HUES6 (cell line): ENCODE measurements around the gene CTIF.

ENCODE experiments used
- H3K27ac ChIP-seq: 2 replicates; pipeline ENCODE4 v1.7.0; 2013; ENCODE audit warnings: low read depth, mild to moderate bottlenecking, low read length, inconsistent platforms
- H3K27me3 ChIP-seq: 2 replicates; pipeline ENCODE4 v1.6.1; 2013; ENCODE audit warnings: low read length; ENCODE audit not compliant: control insufficient read depth, insufficient read depth
- H3K36me3 ChIP-seq: 2 replicates; pipeline ENCODE4 v1.6.1; 2013; ENCODE audit warnings: low read length; ENCODE audit not compliant: control insufficient read depth, insufficient read depth
- H3K4me1 ChIP-seq: 2 replicates; pipeline ENCODE4 v1.6.1; 2013; ENCODE audit warnings: low read length; ENCODE audit not compliant: control insufficient read depth, insufficient read depth
- H3K4me3 ChIP-seq: 2 replicates; pipeline ENCODE4 v1.5.1; 2013; ENCODE audit warnings: low read depth, low read length
- H3K9ac ChIP-seq: one replicate; pipeline ENCODE4 v1.6.1; 2013; ENCODE audit warnings: mild to moderate bottlenecking, low read length
- H3K9me3 ChIP-seq: 2 replicates; pipeline ENCODE4 v1.6.1; 2013; ENCODE audit warnings: low read depth, low read length; ENCODE audit not compliant: control insufficient read depth, insufficient read depth

The CTIF gene

DNA sequence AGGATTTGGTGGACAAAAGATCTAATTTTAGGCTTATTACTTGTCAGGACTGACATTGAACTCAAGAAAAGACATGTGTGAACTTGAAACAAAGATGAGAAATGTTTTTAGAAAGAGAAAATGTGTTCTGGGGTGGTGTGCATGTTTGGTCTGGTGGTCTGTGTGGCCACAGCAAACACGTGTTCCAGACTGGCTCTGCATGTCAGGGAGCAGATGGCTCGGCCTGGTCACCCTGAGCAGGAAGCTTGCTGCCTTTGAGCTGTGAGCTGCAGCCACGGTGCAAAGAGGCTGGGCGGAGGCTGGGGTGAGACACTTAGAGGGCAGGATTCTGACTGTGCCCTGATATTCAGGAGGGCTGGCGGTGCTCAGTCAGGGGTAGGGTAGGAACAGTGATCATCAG lies 186.1 kb downstream of the CTIF start:
- Histone ChIP-seq H3K4me3 (no peak overlapping the region), H3K27ac (no peak overlapping the region), H3K9me3 (peaks cover 4% of the 10 kb centered on the region; the same call in 1 of the 2 replicates), H3K4me1 (peaks cover 4% of the 10 kb centered on the region; the same call in 1 of the 2 replicates), H3K36me3 (no peaks in the 10 kb centered on the region), H3K9ac (no peak overlapping the region), H3K27me3 (no peaks in the 10 kb centered on the region)

DNA sequence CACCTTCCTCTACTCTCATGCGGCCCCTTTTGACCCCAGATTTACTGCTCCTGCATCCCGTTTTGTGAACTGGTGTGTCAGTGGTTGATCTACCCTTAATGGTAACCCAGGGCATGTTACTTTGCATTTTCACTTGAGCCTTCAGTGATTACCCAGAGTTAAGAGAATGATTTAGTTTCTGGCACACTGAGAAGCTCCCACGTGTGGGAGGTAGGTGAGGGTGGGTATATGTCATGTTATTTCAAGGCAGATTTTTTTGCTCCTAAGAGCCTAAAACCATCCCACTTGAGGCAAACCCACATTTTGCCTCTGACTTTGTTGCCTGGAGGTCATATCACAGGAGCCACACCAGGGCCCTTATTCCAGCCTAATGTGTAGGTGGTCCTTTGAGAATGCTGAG lies 186.7 kb downstream of the CTIF start:
- Histone ChIP-seq H3K4me1 (no peaks in the 10 kb centered on the region; the same call in 1 of the 2 replicates), H3K27me3 (no peaks in the 10 kb centered on the region), H3K27ac (no peak overlapping the region), H3K36me3 (no peaks in the 10 kb centered on the region), H3K4me3 (no peak overlapping the region), H3K9ac (no peak overlapping the region), H3K9me3 (peaks cover 4% of the 10 kb centered on the region; the same call in 1 of the 2 replicates)

DNA sequence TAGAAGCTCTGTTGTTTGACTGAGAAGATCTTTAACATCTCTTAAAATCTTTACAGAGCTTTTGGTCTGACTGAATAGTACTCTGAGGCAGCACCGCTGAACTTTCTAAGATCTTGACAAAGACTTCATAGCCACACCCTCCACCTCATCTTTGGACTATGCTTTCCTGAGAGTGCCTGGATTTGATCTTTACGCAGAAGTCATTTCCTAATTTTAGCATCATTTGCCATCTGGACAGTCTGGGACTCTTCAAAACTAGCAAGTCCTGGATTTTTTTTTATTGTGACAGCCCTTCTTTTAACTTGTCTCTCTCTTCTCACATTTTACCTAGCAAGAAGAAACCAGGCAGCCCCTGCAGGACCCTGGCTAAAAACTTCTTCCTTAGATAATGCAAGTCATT lies 188.8 kb downstream of the CTIF start:
- no peaks in the 10 kb centered on the region; the same call in 1 of the 2 replicates for H3K4me1 ChIP-seq
- no peak overlapping the region for H3K4me3 ChIP-seq
- peaks cover 4% of the 10 kb centered on the region; the same call in 1 of the 2 replicates for H3K9me3 ChIP-seq
- no peaks in the 10 kb centered on the region for H3K36me3 ChIP-seq
- H3K27me3 ChIP-seq = no peaks in the 10 kb centered on the region
- H3K27ac ChIP-seq = no peak overlapping the region
- no peak overlapping the region for H3K9ac ChIP-seq

DNA sequence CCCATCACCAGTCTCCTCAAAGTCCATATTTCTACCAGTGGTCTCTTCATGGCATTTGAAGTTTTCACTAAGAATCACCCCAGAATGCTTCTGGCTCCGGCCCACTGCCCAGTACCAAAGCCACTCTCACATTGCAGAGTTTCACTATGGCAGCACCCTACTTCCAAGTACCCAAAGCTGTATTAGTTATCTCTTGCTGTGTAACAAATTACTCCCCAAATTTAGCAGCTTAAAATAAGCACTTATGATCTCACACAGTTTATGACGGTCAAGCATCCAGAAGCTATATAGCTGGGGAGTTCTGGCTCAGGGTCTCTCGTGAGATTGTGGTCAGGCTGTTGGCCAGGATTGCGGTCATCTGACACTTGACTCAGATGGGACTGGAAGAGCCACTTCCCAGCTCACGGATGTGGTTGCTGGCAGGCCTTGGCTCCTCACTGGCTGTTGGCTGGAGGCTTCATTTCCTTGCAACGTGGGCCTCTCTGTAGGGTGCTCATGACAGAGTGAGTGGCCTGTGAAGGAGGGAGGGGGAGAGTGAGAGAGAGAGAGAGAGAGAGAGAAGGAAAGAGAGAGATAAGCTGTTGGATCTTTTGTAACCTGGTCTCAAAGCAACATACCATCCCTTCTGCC lies 189.5 kb downstream of the CTIF start:
- no peak overlapping the region for H3K4me3 ChIP-seq

DNA sequence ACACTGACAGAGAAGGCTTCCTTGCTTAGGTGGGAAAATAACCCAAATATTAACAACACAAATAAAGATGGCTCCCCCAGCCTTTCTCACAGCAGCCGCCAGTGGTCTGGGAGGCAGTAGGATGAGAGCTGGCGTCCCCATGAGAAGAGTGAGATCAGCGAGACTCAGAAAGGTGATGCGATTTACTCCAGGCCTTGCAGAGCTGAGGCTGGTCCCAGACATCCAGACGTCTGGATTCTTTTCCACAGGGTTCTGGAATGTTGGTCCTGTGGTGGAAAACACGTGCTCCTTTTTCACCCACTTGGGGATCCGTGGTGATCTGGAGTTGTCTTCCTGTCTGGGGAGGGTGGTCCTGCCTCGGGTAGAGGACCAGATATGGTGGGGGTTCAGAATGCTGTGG lies 190.6 kb downstream of the CTIF start:
- H3K9ac ChIP-seq = no peak overlapping the region

More for the DNA sequence above, 189.5 kb downstream of the CTIF start:
- H3K9ac ChIP-seq = no peak overlapping the region
- peaks cover 4% of the 10 kb centered on the region; the same call in 1 of the 2 replicates for H3K9me3 ChIP-seq
- peaks cover 3% of the 10 kb centered on the region; the same call in 1 of the 2 replicates for H3K4me1 ChIP-seq
- H3K36me3 ChIP-seq = no peaks in the 10 kb centered on the region
- H3K27ac ChIP-seq = no peak overlapping the region
- H3K27me3 ChIP-seq = no peaks in the 10 kb centered on the region

DNA sequence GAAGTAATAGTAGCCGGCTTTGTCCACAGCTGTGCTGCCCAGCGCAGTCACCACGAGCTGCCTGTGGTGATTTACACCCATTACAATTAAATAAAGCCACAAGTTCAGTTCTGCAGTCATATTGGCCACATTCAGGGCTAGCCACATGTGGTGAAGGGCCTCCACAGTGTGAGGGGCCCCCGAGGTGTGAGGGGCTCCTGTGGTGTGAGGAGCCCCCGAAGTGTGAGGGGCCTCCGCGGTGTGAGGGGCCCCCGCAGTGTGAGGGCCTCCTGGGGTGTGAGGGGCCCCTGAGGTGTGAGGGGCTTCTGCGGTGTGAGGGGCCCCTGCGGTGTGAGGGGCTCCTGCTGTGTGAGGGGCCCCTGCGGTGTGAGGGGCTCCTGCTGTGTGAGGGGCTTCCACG lies 191.2 kb downstream of the CTIF start:
- no peaks in the 10 kb centered on the region for H3K27me3 ChIP-seq
- H3K9ac ChIP-seq = no peak overlapping the region
- H3K9me3 ChIP-seq = peaks cover 4% of the 10 kb centered on the region; the same call in 1 of the 2 replicates
- H3K27ac ChIP-seq = no peak overlapping the region
- peaks cover 16% of the 10 kb centered on the region for H3K4me1 ChIP-seq
- no peak overlapping the region for H3K4me3 ChIP-seq
- H3K36me3 ChIP-seq = no peaks in the 10 kb centered on the region

More for the DNA sequence above, 190.6 kb downstream of the CTIF start:
- H3K36me3 ChIP-seq = no peaks in the 10 kb centered on the region
- H3K27ac ChIP-seq = no peak overlapping the region
- H3K9me3 ChIP-seq = peaks cover 4% of the 10 kb centered on the region; the same call in 1 of the 2 replicates
- H3K27me3 ChIP-seq = no peaks in the 10 kb centered on the region
- peaks cover 10% of the 10 kb centered on the region; the same call in 1 of the 2 replicates for H3K4me1 ChIP-seq
- H3K4me3 ChIP-seq = no peak overlapping the region

DNA sequence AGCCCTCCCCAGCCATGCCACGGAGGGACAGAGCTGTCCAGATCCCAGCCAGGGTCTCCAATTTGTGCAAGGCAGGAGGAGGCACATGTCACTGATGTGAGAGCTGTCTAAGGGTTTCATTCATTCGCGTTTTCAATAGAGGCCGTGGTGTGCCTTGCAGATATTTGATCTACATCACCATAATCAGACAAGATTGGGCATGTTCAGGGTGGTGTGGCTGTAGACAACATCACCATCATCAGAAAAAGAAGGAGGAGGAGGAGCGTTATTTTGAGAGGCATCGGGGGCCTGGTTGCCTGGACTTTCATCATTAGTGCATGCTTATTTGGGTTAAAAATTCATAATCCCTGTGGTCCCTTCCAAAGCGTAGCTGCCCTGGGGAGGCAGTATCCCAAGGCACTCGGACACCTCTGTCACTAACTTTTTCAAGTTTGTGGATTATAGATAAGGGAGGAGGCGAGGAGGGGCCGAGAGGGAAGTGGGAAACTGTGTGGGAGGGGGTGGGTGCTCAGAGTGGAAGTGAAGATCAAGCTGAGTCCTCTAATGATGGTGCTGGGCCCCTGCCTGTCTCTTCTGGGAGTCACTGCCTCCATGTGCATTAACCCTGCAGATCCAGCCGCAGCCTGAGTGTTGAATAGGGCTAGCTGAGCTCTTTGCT lies 194.1 kb downstream of the CTIF start:
- Histone ChIP-seq H3K4me1 (peaks cover 21% of the 10 kb centered on the region), H3K9me3 (no peaks in the 10 kb centered on the region), H3K36me3 (no peaks in the 10 kb centered on the region), H3K27ac (no peak overlapping the region), H3K4me3 (no peak overlapping the region), H3K9ac (no peak overlapping the region), H3K27me3 (no peaks in the 10 kb centered on the region)

DNA sequence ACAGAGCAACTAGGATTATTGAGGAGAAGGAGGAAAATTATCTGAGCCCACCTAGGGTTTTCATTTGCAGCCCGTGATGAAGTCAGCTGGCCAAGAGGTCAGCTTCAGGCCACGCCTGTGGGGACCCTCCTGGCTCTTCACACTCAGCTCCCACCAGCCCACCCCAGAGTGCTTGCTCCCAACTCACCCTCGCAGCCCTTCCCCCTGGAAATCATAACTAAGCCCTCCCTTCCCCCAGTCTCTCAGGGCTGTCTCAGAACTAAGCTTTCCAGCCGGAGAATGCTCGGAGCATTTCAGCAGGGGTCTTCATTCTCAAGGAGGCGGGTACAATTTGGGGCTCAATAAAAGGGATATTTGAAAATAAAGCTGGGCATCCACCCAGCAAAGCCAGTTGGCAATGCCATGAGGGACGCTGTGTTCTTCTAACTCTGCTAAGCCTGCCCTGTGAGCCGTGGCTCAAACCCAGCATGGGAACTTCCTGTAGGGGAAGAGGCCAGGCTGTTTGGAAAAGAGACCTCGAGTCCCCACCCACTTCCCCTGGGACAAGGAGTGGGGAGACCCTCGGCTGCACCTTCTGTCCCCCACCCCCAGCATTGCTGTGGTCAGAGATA lies 194.9 kb downstream of the CTIF start:
- Histone ChIP-seq H3K4me1 (peaks cover 21% of the 10 kb centered on the region), H3K4me3 (no peak overlapping the region), H3K27me3 (no peaks in the 10 kb centered on the region), H3K36me3 (no peaks in the 10 kb centered on the region), H3K9me3 (no peaks in the 10 kb centered on the region), H3K27ac (no peak overlapping the region), H3K9ac (no peak overlapping the region)

DNA sequence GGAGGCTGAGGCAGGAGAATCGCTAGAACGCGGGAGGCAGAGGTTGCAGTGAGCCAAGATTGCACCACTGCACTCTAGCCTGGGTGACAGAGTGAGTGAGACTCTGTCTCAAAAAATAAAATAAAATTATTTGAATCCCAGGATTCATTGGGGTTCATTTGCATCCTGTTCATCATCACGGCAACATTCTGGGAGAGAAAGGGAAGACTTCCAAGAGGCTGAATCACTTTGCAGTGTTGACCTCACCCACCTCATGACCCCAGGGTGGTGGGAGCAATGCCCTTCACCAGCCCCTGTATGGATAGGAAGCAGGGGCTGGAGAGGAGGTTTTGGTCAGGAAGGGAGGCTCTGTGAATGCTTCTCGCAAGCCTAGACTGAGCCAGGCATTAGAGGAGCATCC lies 195.6 kb downstream of the CTIF start:
- no peak overlapping the region for H3K27ac ChIP-seq
- H3K4me3 ChIP-seq = no peak overlapping the region
- no peaks in the 10 kb centered on the region for H3K27me3 ChIP-seq
- peaks cover 21% of the 10 kb centered on the region for H3K4me1 ChIP-seq
- H3K36me3 ChIP-seq = no peaks in the 10 kb centered on the region
- no peaks in the 10 kb centered on the region for H3K9me3 ChIP-seq
- H3K9ac ChIP-seq = no peak overlapping the region

DNA sequence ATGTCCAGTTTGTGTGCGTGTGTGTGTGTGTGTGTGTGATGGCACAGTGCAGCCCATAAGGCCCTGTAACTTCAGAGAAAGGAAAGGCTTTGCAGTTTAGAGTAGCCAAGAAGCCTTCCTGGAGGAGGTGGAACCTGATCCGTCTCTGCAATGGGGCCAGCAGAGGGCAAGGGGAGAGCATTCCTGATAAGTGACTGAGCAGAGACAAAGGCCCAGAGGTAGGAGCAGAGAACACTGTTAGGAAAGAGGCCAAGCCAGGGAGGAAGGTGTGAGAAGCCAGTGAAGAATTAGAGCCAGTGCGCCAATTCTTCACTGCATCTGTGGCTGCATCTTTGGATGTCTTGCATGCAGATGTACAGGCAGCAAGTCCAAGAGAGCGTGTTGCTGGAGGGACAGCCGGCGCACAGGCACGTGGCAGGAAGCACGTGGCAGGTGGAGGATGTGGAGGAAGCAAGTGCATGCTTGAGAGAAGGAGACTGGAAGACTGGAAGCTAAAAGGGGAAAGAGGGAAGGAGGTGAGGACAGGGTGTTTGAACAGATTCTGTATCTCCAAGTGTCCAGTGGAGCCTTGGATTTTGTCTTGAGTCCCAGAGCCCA lies 196.3 kb downstream of the CTIF start:
- Histone ChIP-seq H3K36me3 (no peaks in the 10 kb centered on the region), H3K27me3 (no peaks in the 10 kb centered on the region), H3K9me3 (no peaks in the 10 kb centered on the region), H3K9ac (no peak overlapping the region), H3K4me3 (no peak overlapping the region), H3K4me1 (peaks cover 21% of the 10 kb centered on the region), H3K27ac (no peak overlapping the region)
